ENCODE results near the gene MCOLN1.

MCOLN1 gene

DNA sequence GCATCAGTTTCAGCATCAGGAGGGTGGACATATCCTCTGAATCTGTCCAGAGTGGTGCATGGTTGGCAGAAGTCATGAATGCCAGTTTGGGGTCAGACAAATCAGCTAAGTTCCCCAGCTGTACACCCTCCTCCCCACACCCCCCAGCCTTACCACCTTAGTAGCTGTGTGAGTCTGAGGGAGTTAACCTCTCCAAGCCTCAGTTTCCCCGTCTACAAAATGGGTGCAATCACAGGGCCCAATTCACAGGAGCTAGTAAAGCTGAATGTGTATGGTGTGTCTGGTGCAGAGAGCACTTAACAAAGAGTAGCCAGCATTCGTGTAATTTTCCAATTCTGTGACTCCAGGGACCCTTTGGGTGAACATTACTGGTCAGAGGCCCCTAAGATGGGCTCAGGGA is 19.9 kb upstream of the MCOLN1 start:
- DNase-seq (ENCODE audit: low read depth) = no peak

DNA sequence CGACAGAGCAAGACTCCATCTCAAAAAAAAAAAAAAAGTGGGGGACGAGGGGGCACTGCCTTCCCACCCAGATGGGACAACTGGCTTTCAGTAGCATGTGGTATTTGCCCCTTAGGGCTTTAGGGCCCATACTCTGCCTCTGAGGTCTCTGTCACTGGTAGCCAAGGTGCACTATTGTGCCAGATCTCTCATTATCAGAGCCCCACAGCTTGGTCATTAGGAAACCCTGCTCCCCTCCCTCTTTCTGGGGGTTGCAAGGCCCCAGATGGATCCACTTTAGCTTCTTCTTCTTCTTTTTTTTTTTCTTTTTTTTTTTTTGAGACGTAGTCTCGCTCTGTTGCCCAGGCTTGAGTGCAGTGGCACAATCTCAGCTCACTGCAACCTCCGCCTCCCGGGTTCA is 17.7 kb upstream of the MCOLN1 start:
- DNase-seq (ENCODE audit: low read depth) = no peak

DNA sequence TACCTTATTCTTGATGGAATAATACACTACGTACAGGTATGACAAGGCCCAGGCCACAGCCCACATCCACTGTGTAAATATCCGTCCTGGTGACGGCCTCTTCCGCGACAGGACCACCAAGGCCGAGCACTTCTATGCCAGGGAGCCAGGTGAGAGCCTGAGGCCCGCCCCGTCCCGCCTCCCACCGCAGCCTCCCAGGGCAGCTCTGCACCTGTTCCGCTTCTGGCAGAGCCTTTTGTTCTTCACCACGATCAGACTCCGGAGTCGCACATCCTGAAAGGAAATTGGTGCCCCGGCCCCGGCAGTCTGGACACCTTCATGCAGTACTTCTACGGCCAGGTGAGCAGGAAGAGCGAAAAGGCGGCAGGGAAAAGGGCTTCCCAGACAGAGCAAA is 17.1 kb upstream of the MCOLN1 start:
- no peak for DNase-seq (ENCODE audit: low read depth)

DNA sequence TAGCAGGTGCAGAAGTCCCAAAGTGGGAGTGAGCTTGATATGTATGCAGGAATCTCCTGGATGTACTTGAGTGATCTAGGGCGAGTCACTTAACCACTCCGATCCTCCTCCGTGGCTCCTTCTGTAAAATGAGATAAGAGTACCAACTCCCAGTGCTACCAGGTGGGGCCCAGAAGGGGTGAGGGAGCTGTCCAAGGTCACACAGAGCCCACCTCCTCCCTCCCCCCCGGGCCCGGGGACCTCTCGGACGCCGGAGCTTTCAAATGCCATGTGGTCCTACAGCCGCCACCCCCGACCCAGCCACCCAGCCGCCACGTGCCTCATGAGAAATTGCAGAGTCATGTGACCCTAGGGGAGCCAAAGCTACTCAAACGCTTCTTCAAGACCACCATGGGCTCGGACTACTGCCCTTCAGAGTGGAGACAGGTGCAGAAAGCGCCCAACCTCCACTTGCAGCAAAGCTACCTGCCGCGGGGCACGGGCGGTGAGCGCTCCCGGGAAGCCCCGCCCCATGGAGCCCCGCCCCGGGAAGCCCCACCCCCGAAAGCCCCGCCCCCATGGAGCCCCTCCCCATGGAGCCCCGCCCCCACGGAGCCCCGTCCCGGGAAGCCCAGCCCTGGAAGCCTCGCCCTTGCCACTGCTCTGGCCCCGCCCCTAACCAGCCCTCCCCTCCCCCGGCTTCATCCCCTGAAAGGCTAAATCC is 16.6 kb upstream of the MCOLN1 start:
- no peak for DNase-seq (ENCODE audit: low read depth)

DNA sequence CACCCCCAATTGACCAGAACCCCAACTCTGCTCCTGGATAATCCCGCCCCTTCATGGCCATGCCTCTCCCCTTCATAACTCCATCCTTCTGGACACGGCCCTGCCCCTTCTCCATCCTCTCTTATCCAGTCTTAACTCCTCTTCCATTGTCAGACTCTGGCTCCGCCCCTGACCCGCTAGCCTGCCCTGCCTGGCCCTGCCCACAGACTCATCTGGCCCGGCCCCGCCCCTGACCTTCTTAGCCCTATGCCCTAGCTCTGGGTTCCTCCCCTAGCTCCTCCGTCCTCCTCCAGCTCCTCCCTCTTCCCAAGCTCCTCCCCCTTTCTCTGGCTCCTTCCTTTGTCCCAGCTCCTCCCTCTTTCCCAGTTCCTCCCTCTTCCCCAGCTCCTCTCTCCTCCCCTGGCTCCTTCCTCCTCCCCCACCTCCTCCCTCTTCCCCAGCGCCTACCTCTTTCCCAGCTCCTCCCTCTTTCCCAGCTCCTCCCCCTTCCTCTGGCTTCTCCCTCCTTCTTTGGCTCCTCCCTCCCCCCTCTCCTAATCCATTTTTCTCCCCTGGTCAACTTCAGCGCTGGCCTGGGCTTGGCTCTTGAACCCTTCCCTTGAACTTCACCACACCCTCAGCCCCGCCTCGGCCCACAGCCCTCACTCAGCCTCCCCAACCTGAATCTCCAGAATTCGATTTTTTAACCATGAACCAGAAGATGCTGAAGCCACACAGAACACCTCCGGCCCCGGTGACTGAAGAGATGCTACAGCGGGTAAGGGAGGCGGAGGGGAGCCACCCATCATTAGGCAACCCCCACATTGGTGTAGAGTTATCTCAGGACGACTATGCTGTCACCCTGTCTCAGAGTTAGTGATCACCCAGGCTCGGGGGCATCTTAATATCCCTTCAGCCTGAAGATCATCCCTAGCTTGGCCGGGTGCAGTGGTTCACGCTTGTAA is 15.8 kb upstream of the MCOLN1 start:
- no peak for DNase-seq (ENCODE audit: low read depth)

DNA sequence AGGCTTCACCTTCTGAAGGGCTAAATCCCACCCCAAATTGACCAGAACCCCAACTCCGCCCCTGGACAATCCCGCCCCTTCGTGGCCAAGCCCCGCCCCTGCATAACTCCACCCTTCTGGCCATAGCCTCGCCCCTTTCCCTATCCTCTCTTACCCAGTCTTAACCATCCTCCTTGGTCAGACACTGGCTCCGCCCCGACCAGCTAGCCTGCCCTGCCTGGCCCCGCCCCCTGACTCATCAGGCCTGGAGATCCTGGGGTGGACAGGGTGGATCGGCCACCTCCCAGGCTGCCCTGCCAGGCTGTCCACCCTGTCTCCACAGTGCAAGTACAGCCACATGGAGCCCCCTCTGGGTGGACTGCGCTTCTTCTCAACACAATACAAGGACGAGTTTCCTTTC is 14.5 kb upstream of the MCOLN1 start:
- DNase-seq (ENCODE audit: low read depth) = no peak

DNA sequence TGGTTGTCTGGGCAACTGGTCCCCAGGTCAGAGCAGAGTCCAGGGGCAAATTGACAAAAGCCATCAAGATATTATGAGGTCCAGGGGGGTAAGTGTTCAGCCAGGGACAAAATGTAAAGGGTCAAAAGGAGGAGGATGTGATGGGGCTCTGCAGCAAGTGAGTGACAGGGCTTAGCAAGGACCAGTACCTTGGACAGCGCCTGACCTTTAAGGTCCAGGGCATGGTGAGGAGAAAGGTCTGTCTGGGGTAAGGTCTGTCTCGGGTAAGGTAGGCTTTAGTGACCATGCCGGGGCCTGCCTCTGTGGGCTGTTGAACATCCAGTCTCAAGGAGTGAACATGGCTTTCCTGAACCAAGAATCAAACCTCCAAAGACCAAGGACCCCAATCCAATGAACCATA is 12.8 kb upstream of the MCOLN1 start:
- no peak for DNase-seq (ENCODE audit: low read depth)

DNA sequence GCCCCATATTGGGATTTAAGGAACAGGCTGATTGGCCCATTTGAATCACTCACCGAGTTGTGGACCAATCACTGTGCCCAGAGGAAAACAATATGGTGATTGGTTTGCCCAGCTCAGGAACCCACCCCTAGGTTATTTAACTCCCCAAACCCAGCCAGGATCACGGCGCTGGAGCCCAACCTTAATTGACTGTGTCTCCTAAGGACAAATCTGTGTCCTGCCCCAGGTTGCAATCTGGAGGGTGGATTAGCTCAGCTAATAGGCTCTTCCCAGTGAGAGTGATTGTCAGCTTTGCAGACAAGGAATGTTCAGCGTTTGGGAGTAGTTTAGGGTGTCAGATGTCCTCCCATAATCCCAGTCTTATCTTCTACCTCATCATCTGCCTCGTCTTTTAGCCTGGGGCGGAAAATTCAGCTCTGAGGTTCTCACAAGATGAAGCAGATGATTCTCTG is 10.0 kb upstream of the MCOLN1 start:
- no peak for DNase-seq (ENCODE audit: low read depth)

DNA sequence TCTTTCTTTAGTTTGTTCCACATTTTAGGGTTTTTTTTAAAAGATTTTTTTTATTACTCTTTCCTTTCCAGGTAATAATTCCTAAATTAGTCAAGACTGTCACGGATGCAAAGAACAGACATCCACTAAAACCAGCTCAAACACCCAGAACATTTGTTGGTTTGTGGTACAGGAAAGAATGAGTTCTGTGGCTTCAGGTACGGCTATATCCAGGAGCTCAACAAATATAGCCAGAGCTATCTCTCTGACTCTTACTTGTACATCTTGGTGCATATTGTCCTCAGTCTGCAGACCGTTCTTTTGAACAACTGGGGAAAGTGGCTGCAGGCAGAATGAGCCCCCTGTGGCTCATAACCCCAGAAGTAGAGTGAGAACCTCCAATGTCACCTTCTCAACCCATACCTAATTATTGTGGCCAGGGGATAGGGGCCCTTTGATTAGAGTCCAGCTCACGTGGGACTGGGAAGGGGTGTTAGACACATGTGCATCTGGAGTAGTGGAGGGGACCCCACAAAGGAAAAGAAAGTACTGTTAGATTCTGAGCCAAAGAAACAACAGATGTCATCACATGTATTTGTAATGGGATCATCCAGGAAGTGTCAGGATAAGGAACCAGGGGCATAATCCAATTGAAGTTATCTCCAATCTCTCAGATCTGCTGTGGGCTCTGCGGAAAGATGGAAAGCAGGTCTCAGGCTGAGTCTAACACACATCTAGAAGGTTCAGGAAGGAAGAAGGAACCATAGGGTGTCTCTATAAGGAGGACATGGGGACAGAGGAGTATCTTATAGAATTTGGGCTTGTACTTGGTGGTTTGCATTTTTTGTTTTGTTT is 8.4 kb upstream of the MCOLN1 start:
- DNase-seq (ENCODE audit: low read depth) = no peak

DNA sequence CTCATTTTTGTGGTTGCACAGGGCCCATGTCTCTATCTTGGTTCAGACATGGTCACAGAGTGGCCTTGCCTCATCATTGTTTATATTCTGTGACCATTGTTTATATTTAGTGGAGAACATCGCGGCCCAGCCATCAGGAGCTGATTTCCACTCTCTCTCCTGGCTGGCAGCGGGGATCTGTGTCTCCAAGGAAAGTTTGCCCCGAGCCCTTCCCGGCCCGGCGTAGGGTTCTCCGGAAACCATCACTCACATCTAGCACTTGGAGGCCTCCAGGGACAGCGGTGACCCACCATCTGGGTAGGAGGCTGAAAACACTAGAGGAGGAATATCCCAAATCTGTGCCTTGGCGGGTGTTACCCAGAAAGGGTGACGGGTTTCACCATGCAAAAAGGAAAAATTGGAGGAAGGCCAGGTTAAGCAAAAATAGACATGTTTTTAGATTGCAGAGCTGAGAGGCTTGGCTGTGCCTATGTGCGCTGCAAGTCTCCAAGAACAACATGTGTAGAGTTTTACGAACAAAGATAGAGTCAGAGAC is 7.2 kb upstream of the MCOLN1 start:
- DNase-seq (ENCODE audit: low read depth) = no peak

DNA sequence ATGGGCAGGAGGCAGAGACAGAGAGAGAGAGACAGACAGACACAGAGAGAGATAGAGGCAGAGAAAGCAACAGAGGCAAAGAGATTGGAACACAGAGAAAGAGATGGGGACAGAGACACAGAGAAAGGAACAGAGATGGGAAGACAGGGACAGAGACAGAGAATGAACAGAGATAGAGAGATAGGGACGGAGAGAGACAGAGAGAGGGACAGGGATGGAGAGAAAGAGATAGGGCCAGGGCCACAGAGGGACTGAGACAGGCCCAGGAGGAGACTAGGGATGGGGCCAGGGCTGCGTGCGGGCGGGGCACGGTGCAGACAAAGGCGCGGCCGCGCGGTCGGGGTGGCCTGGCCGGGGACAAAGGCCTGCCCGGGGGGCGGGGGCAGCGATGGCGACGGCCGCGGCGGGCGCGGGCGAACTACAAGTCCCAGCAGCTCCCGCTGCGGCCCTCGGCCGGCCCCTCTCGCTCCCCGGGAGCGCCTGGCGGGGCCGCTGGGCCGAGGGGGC is 6.7 kb upstream of the MCOLN1 start, which contains the start of gene ZNF358:
Gene ZNF358, plus strand, starts transcription at position 459 of the 507 bp plus-strand sequence. CDS start 3,140 bp downstream, outside the sequence.
- DNase-seq (ENCODE audit: low read depth) = no peak

DNA sequence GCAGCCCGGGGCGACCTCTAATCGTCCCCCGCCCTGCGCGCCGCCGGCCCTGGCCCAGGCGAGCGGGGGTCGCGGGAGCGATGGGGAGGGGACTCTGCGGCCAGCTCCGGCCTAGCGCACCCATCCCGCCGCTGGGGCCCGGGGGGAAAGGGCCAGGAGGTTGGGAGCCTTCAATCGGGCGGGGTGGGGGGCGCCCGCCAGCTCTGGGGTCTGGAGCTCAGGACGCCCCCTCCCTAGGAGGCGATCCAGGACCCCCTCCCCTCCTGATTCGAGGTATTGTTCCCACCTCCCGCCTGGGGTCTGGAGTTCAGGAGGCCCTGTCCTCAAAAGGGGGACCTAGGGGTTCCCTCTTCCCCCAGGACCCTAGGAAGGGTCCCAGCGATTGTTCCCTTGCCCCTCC is 6.1 kb upstream of the MCOLN1 start:
- DNase-seq (ENCODE audit: low read depth) = no peak

DNA sequence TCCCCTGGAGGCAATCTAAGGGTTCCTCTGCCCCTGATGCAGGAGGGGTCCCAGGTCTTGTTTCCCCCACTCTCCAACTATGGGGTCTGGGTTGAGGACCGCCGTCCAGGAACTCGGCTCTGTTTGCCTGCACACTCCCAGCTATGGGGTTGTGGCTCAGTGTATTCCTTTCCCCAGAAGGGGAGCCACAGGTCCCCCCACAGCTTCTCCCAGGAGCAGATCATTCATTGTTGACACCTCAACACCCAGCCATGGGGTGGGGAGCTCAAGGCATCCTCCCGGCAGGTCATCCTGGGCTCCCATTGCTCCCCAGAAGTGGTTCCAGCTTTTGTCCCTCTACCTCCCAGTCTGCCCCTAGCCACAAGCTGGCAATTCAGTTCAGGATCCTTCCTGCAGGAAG is 5.5 kb upstream of the MCOLN1 start:
- DNase-seq (ENCODE audit: low read depth) = no peak

DNA sequence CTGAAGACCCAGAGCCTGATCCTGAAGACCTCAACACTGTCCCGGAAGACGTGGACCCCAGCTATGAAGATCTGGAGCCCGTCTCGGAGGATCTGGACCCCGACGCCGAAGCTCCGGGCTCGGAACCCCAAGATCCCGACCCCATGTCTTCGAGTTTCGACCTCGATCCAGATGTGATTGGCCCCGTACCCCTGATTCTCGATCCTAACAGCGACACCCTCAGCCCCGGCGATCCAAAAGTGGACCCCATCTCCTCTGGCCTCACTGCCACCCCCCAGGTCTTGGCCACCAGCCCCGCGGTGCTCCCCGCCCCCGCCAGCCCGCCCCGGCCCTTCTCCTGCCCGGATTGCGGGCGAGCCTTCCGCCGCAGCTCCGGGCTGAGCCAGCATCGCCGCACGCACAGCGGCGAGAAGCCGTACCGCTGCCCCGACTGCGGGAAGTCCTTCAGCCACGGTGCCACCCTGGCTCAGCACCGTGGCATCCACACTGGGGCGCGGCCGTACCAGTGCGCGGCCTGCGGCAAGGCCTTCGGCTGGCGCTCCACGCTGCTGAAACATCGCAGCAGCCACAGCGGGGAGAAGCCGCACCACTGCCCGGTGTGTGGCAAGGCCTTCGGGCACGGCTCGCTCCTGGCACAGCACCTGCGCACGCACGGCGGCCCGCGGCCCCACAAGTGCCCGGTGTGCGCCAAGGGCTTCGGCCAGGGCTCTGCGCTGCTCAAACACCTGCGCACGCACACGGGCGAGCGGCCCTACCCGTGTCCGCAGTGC is 2.9 kb upstream of the MCOLN1 start:
- DNase-seq (ENCODE audit: low read depth) = no peak

DNA sequence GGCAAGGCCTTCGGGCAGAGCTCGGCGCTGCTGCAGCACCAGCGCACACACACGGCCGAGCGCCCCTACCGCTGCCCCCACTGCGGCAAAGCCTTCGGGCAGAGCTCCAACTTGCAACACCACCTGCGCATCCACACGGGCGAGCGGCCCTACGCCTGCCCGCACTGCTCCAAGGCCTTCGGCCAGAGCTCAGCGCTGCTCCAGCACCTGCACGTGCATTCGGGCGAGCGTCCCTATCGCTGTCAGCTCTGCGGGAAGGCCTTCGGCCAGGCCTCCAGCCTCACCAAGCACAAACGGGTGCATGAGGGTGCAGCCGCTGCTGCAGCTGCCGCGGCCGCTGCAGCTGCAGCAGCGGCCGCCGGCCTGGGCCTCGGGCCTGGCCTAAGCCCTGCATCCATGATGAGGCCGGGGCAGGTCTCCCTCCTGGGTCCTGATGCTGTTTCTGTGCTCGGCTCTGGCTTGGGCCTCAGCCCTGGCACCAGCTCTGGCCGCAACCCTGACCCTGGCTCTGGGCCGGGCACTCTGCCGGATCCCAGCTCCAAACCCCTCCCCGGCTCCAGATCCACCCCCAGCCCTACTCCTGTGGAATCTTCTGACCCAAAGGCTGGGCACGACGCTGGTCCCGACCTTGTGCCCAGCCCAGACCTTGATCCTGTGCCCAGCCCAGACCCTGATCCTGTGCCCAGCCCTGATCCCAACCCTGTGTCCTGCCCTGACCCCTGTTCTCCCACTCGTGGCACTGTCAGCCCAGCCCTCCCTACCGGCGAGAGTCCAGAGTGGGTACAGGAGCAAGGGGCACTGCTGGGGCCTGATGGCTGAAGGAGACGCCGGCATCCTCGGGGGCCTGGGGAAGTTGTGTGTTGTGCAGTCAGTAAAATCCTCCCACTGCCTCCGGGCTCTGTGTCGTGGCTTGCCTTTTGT is 2.0 kb upstream of the MCOLN1 start:
- DNase-seq (ENCODE audit: low read depth) = no peak

DNA sequence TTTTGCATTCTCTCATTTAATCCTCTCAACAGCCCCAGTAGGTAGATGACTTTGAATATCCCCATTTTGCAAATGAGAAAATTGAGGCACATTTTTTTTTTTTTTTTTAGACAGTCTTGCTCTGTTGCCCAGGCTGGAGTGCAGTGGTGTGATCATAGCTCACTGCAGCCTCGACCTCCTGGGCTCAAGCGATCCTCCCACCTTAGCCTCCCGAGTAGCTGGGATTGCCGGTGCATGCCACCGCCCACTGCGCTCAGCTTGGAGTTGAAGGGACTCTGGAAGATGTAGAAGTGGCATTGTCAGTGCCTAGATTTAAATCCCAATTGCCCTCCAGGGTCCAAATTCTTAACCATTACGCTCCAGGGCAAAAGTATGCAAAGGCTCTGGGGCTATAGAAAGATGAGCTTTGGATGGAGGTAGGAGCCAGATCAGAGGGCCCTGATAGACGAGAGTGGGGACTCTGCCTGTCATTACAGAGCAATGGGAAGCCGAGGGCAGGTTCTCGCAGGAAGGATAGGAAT is 813 bp upstream of the MCOLN1 start:
- DNase-seq (ENCODE audit: low read depth) = no peak

DNA sequence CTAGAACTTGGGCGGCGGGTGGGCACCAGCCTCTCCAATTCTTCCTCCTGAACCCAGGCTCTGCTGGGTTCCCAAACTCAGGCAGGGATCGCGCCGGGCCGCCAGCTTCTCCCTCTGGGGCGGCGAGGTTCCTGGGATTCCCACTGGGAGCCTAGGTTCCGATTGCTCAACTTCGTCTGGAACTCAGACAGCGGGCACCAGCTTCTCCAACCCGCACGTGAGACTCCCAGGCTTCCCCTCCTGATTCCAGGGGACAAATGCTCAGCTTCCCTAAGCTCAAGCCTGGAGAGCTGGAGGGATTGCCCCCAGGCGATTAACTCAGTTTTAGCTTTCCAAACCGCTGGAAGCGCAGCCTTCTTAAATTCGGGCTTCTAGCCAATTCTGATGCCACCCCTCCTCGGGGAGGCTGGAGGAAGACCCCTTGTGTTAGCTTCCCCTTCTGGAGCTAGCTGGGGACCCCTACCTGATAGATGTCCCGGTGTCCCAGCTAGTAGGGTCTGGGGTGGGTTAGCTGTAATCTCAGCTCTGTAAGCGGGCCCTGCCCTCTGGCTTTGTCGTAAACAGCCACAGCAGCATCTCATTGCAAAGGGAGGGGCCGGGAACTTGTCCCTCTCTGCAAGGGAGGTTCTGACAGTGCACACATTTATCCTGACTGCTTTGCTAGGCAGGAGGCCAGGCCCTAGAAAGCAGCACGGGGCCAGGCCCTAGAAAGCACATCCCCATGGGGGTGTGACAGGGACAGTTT is 671 bp downstream of the MCOLN1 start:
- DNase-seq (ENCODE audit: low read depth) = no peak

DNA sequence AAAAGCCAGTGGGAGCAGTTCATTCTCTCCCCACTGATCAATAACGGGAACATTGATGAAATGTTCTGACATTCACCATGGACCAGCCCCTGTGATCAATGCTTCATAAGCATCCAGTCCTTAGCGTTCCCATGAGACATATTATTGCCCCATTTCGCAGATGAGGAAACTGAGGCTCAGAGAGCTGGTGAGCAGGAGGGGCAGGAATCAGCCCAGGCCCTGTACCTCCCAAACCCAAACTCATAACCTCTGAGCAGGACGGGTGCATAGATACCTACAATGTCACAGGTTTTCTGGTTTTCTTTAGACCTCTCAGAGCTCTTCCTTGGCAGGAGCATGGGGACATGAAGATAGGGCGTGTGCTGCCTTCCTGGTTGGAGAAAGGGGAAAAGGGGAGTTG is 2.1 kb downstream of the MCOLN1 start:
- no peak for DNase-seq (ENCODE audit: low read depth)
